ENCODE results near the gene GRIP1. TPM values are rescaled to one million over a fixed set of nuclear protein-coding genes. Genes with fewer than 3 reads are reported as not detected.

The GRIP1 gene
- total and polyA plus RNA-seq, 2 of the 4 experiments (the other 2 are of a cell fraction), result under 0.01 to 0.07 TPM

DNA sequence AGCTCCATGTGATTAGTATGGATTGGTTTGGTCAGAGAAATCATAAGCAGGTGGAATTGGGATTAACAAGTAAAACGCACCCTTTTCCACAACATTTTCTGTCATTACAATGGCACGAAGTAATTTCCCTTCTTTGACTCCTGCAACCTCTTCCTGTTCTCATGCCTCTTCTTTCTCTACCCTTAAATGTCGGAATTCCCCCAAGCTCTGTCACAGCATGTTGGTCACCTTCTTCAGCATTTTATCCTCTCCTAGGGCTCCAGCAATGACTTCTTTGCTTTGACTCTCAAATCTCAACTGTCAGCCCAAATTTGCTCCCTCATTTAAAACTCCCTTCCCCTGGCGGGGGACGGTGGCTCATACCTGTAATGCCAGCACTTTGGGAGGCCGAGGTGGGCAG lies 5.3 kb upstream of the GRIP1 start:
- H4K20me1 ChIP-seq (ENCODE audit: insufficient read depth, low read length), result no peaks in the 10 kb centered on the region
- WGBS, 2 experiments (ENCODE audit: extremely low coverage in 2 of 2, insufficient read length in 1 of 2), result 63% methylated on average over 2 of the region's 6 CpGs; no CpG with 5 or more reads in 1 of the 2 experiments
- H3K36me3 ChIP-seq (ENCODE audit: control insufficient read depth, insufficient read depth, low read length), result no peaks in the 10 kb centered on the region
- no peaks in the 10 kb centered on the region for H3K4me1 ChIP-seq (ENCODE audit: control insufficient read depth, insufficient read depth, low read length)
- H4K5ac ChIP-seq (ENCODE audit: low read depth, low read length), result no peak overlapping the region
- H3K79me1 ChIP-seq (ENCODE audit: low read depth in 1 of 2, low read length in 2 of 2), result no peaks in the 10 kb centered on the region
- no peak overlapping the region for H3K56ac ChIP-seq (ENCODE audit: extremely low read depth, insufficient read depth, low read length)
- DNase-seq (no peak), ATAC-seq (ENCODE audit: low read depth) (no peak)
- no peak overlapping the region for H2AK5ac ChIP-seq (ENCODE audit: low read depth, low read length)
- no peak overlapping the region for H3K4me3 ChIP-seq (ENCODE audit: insufficient read depth, low read depth, low read length)
- H4K91ac ChIP-seq (ENCODE audit: insufficient read depth, low read depth, low read length), result no peak overlapping the region
- in situ Hi-C loops (cut with MboI; ENCODE audit: low sequenced_read_pairs) (no loop called here), dilution Hi-C loops (cut with HindIII; ENCODE audit: low sequenced_read_pairs, unreplicated experiment) (no loop called here), intact Hi-C loops (cut with micrococcal nuclease) (no loop called here)
- H3K14ac ChIP-seq (replicated peaks; ENCODE audit: low read depth, low read length), result no peak overlapping the region
- H3K9ac ChIP-seq (ENCODE audit: low read depth, low read length), result no peak overlapping the region
- H2BK15ac ChIP-seq (ENCODE audit: low read depth, low read length), result no peak overlapping the region
- no peak overlapping the region for H3K18ac ChIP-seq (ENCODE audit: low read depth, low read length)
- no peaks in the 10 kb centered on the region for H3K9me3 ChIP-seq (ENCODE audit: control insufficient read depth, insufficient read depth, low read length)
- H2AK9ac ChIP-seq (replicated peaks; ENCODE audit: low read depth, low read length, poor library complexity), result no peak overlapping the region
- H3K4me2 ChIP-seq (ENCODE audit: low read depth, low read length), result no peak overlapping the region
- H3K27me3 ChIP-seq (ENCODE audit: control insufficient read depth, insufficient read depth, low read length), result no peaks in the 10 kb centered on the region
- H2BK5ac ChIP-seq (ENCODE audit: low read depth, low read length, poor library complexity, severe bottlenecking), result no peak overlapping the region
- TF ChIP-seq POLR2A (IDR thresholded peaks at IDR 0.05; ENCODE audit: low read depth, low read length), result no peak
- TF ChIP-seq, protein P1, sequence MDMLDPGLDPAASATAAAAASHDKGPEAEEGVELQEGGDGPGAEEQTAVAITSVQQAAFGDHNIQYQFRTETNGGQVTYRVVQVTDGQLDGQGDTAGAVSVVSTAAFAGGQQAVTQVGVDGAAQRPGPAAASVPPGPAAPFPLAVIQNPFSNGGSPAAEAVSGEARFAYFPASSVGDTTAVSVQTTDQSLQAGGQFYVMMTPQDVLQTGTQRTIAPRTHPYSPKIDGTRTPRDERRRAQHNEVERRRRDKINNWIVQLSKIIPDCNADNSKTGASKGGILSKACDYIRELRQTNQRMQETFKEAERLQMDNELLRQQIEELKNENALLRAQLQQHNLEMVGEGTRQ (IDR thresholded peaks at IDR 0.05; ENCODE audit: low read depth, low read length), result no peak
- no peak for TF ChIP-seq RAD21 (IDR thresholded peaks at IDR 0.05; ENCODE audit: low read length)
- no peak for TF ChIP-seq RFX5 (IDR thresholded peaks at IDR 0.05; ENCODE audit: low read depth, low read length)
- TF ChIP-seq FOS (IDR thresholded peaks at IDR 0.05; ENCODE audit: low read depth, low read length), result no peak
- TF ChIP-seq NFE2L2 (IDR thresholded peaks at IDR 0.05; ENCODE audit: low read depth, low read length), result no peak
- TF ChIP-seq BHLHE40 (IDR thresholded peaks at IDR 0.05; ENCODE audit: low read depth, low read length), result no peak
- no peak for TF ChIP-seq CEBPB (IDR thresholded peaks at IDR 0.05; ENCODE audit: low read depth, low read length)
- no peak for TF ChIP-seq MAFK (IDR thresholded peaks at IDR 0.05; ENCODE audit: low read depth, low read length)
- no peak for TF ChIP-seq MAZ (IDR thresholded peaks at IDR 0.05; ENCODE audit: borderline replicate concordance, low read depth, low read length)
- TF ChIP-seq CHD1 (IDR thresholded peaks at IDR 0.05; ENCODE audit: low read depth, low read length), result no peak
- TF ChIP-seq CTCF (conservative IDR thresholded peaks at IDR 0.05; ENCODE audit: low read depth, low read length), result no peak
- no peak for TF ChIP-seq RCOR1 (IDR thresholded peaks at IDR 0.05; ENCODE audit: insufficient replicate concordance, low read length)
- TF ChIP-seq ELK1 (IDR thresholded peaks at IDR 0.05; ENCODE audit: borderline replicate concordance, low read depth, low read length), result no peak
- TF ChIP-seq MXI1 (IDR thresholded peaks at IDR 0.05; ENCODE audit: borderline replicate concordance, low read depth, low read length), result no peak
- no peak for TF ChIP-seq SMC3 (IDR thresholded peaks at IDR 0.05; ENCODE audit: low read depth, low read length)
- no peak overlapping the region for H2BK20ac ChIP-seq (ENCODE audit: low read depth, low read length)
- BruUV-seq (replicated peaks), result no TSS peak
- H3K9me1 ChIP-seq (ENCODE audit: insufficient read depth, low read length), result no peaks in the 10 kb centered on the region
- POLR2A ChIA-PET (ENCODE audit: unreplicated experiment), result no interaction called here
- H2AFZ ChIP-seq (replicated peaks; ENCODE audit: low read length, poor library complexity), result no peak overlapping the region
- no peak overlapping the region for H3K4ac ChIP-seq (ENCODE audit: low read depth, low read length)
- no peak overlapping the region for H4K8ac ChIP-seq (ENCODE audit: low read depth in 2 of 2, low read length in 2 of 2)
- CTCF ChIA-PET, result interaction anchor here (1.2 kb wide), 1 partner anchor 17 kb away, joined by 3 read pairs; no protein-coding TSS in a partner anchor
- no peak overlapping the region for H3K23ac ChIP-seq (ENCODE audit: low read depth, low read length)
- H3K27ac ChIP-seq (ENCODE audit: insufficient read depth, low read length), result no peak overlapping the region
- H2BK120ac ChIP-seq (ENCODE audit: low read depth, low read length), result no peak overlapping the region
